GM18505 (cell line): ENCODE results near the gene HDAC3.
A peak's percentile ranks its signal among the peaks of the same experiment; 100 is the strongest.

Experiments used
- ATAC-seq: cut with Tn5 transposase; IDR thresholded peaks from one replicate; pipeline ENCODE4 v1.9.1; 2021; ENCODE audit not compliant: unreplicated experiment
- POLR2A ChIP-seq: IDR thresholded peaks from 4 replicates; pipeline ENCODE4 v1.6.1; 2011; ENCODE audit warnings: borderline replicate concordance; ENCODE audit not compliant: insufficient read depth, insufficient read length; ENCODE audit errors: extremely low read depth

Gene HDAC3

DNA sequence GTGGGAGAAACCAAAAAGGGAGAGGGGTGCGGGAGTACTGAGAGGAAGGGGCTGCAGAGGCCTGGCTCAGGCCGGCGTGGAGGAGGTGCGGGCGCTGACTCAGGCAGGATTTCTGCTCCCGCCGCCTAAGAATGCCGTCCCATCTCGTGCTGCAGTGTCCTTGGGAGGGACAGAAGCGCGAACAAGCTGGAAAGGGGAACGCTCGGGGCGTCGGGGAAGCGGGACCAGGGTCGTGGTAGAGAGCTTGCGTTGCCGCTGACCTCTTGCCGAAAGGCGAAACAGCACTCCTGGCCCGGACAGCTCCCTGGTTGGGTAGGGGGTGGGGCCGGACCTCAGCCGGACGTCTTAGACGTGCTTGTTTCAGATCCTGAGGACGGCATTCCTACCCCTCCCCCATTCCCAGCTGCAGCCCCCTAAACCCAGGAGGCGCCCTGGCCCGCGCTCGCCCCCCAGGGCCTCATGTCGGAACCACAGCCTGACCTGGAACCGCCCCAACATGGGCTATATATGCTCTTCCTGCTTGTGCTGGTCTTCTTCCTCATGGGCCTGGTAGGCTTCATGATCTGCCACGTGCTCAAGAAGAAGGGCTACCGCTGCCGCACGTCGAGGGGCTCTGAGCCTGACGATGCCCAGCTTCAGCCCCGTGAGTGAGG lies 1.2 kb upstream of the HDAC3 start:
- TF ChIP-seq POLR2A = peak; percentile 5

DNA sequence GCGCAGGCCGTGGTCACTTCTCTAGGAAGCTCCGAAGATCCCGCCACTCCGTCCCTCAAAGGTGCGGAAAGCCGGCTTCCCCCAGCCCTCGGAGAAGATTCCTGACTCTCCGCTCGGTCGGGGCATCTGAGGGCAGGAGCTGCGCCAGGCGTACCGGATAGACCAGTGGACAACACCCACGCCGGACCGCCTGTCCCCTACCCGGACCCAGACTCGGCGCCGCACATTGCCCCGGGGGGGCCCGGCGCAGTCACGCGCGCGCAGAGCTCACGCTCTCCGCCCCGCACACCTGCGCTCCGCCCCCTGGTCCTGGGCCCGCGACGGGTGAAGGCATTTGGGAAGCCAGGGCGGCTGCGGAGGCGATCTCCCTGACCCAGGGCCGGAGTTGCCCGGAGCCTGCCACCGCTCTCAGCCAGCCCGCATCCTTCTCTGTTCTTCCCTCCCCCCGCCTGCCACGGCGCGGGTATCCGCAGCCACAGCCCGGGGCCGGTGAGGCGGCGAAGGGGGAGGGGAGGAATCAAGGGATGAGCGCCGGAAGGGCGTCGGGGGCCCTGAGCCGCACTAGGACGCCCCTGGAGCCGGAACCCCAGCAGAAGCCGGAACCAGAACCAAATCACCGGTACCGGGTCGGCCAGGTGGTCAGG lies 596 bp upstream of the HDAC3 start:
- ATAC-seq = peak; percentile 28
- peak; percentile 4 for TF ChIP-seq POLR2A

More for the DNA sequence above, 1.2 kb upstream of the HDAC3 start:
- ATAC-seq = no peak

DNA sequence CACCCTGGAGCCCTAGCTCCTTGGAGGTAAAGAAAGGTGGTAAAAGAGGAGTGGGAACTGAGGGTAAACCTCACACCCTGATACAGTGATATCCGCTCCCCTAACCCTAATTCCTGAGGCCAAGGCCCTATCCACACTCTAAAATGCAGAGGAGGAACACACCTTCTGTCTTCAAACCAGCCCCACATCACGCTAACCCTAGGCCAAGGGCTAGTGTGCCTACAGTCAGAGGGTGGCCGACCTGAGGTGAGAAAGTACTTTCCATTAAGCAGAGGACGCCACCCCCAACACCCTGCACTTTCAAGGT lies 590 bp downstream of the HDAC3 start:
- TF ChIP-seq POLR2A = no peak
- no peak for ATAC-seq

DNA sequence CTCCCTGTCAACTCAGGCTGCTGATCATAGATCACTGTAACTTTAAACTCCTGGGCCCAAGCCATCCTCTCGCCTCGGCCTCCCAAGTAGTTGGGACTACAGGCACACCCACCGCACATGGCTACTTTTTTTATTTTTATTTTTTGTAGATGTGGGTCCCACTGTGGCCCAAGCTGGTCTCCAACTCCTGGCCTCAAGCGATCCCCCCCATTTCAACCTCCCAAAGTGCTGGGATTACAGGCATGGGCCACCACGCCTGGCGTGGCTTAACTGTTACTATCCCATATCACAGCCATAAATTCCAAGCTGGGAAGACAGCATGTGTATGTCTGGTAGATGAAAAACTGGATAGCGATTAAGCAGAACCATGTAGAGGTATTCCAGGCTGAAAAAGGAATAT lies 1.0 kb downstream of the HDAC3 start:
- TF ChIP-seq POLR2A = no peak
- no peak for ATAC-seq

DNA sequence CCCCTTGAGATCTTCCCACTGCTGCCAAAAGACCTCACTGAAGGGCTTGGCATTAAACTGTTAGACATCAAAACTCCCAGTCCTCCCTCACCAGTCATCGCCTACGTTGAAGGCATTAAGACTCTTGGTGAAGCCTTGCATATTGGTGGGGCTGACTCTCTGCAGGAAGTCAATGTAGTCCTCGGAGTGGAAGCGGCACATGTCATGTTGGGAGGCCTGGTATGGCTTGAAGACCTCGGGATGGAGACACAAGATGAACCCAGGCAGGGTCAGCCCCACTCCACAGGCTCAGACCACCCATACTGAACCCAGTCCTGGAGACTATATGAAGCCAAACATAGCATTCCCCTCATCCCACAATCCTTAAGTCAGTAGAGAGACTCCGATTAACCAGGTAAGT lies 1.9 kb downstream of the HDAC3 start:
- no peak for ATAC-seq
- no peak for TF ChIP-seq POLR2A

DNA sequence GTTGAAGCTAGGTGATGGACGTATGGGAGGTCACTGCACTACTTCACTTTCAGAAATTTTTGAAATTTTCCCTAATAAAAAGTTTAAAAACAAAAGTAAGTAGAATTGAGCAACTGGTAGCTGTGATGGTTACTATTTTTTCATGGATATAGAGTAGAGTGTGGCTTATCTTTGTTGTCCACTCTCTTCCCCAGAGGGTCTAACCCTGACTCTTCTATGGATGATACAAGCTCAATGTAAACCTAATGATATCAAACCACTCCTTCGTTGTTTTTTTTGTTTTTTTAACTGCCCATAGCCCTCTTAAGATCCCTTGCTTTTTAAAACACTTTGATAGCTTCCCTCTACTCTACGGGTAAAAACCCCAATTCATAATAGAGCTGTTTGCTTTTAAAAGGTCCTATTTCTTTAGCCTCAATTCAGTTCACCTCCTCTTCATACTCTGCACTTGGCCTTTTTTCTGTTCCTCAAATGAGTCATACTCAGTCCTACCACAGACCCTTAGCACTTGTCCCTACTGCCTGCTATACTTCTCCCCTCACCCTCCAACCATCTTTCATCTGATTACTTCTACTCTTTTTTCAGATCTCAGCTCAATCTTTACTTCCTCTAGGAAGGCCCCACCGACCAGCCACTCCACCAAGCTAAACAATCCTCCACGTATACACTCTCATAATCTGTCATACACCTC lies 2.6 kb downstream of the HDAC3 start:
- ATAC-seq = peak; percentile 67
- no peak for TF ChIP-seq POLR2A

DNA sequence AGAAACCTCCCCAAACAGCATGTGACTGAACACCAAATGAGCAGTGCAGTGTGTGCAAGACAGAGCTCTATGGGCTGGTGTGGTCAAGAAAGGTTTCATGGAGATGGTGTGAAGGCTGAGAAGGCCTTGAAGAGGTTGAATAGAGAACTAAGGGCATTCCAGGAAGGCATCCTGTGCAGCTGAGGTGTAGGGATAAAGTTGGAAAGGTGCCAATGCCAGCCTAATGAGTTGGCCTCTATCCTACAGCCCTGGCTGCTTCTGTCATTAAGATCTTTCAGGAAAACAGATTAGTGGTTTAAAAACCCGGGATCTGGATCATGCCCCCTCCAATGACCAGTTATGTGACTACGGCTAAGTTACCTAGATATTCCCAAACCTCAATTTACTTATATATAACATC lies 4.0 kb downstream of the HDAC3 start:
- no peak for ATAC-seq
- TF ChIP-seq POLR2A = no peak

DNA sequence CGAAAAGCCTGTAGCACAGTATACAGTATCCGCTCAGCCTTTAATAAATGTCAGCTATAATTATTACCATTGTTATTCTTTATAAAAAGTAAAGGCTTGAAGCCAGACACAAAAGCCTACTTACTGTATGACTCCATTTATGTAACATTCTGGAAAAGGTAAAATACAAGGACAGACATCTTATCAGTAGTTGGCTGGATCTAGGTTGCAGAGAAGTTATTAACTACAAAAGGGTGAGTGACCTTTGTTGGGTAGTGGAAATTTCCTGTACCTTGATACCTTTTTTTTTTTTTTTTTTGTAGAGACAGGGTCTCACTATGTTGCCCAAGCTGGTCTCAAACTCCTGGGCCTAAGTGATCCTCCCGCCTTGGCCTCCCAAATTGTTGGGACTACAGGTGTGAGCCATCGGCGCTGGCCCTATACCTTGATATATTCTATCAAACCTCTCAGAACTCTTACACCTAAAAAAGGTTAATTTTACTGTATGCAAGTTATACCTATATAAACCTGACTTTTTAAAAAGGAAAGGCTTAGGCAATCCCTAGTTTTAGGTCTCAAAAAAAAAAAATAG lies 6.0 kb downstream of the HDAC3 start:
- no peak for ATAC-seq

DNA sequence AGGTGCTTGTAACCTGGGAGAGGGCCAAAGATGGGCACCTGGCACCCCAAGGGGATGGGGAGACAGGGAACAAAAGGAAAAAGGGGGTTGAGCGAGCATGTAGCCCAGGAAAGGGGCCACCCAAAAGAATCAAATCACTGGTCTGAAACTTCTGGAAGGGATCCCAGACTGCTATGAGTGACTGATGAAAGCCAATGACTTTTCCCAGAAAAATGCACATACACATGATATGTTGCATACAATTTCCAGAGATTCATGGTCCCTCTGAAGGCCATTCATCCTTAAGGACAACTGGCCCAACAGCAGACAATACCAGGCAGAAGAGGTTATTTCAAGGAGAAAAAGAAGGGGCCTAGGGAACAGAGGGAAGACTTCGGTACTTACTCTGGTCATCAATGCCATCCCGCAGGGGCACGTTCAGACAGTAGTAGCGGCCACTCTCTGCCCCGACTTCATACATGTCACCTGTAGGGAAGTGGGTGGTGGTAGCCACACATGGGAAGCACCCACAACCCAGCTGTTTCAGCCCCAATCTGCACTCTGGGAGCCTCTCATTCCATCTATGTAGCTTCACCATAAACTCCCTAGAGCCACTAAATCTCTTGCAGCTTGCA lies 8.4 kb downstream of the HDAC3 start:
- ATAC-seq = no peak
- TF ChIP-seq POLR2A = no peak

More for the DNA sequence above, 6.0 kb downstream of the HDAC3 start:
- no peak for TF ChIP-seq POLR2A

DNA sequence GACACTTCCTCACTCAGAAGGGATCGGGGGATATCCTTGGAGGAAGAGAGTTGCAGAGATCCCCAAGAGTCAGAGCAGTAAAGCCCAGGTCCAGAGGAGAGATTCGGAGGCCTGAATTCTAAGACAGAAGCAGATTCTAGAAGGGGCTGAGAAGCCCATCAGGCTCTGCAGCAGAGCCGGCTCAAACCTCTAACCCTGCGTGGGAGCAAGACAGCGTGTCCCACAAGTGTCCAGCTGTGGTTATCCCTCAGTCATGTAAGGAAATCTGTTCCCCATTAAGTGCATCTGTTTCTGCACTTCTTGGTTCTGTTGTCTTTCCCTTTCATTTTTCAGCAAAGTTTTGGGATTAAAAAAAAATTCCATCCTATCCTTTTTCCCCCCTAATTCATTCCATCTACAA lies 13.0 kb downstream of the HDAC3 start:
- ATAC-seq = no peak
- no peak for TF ChIP-seq POLR2A

DNA sequence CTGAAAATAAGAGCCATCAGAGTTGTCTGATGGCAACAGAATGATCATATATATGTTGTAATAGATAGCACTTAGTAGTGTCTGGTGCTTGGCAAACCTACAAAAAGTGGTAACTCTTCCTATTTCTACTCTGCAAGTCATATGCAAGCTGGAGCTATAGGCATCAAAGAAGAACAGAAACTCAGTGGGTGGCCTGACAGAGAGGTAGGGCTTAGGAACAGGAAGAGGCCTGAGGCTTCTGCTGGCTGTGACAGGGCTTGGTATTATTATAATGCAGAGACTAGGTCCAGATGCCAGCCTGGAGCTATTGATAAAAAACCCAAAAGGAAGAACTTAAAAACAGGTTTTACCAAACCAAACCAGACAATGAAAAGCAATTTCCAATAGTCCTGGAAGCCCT lies 13.5 kb downstream of the HDAC3 start:
- peak; percentile 42 for ATAC-seq
- peak; percentile 46 for TF ChIP-seq POLR2A

DNA sequence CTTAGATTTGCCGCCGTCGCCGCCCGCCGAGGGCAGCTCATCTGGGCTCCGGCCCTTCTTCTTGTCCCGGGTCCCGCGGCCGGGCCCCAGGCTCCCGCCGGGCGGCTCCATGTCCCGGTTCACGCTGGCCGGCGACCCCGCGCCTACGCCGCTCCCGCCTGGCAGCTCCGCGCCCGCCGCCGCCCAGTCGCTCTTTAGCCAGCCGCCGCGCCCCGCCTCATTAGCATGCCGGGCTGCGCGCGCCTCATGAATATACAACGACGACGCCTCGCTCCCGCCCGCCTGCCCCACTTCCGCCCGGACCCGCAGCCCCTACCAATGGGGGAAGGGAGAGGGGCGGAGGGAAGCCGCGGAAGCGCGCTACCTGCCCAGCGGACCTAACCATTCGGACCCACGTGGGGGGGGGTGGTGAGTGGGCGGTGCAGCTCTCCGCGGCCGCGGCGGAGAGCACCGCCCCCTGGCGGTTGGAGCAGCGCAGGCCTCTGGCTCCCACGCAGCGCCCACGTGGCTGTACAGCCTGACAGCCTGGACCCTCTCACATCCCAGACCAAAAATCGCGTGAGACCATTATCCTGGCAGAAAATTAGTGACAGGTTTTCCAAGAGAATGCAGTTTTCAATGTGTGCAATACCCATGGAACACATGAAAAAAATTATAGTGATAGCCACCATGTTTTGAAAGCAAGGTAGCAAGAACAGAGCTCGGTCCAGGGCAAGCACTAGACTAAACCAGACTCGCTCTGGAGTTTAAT lies 17.7 kb downstream of the HDAC3 start, which contains the start of gene DIAPH1:
TSS of gene DIAPH1 (minus strand) at position 197 of the 751 bp plus-strand sequence. CDS start at position 111, 86 bp downstream.
- peak; percentile 77 for TF ChIP-seq POLR2A
- ATAC-seq = peak; percentile 89
